GM12864 (cell line): ENCODE results near the gene MSI1.
"Not testable (repeated sequence)": the region's sequence is repeated elsewhere in the genome, so short reads cannot be mapped to it uniquely, and the experiment has no call there.

Source experiments
- DNase-seq: peaks from one replicate; pipeline ENCODE4 v3.0.0-alpha.2; 2011; ENCODE audit warnings: low read depth
- H3K4me3 ChIP-seq: 2 replicates; pipeline ENCODE4 v1.5.1; 2011; ENCODE audit warnings: mild to moderate bottlenecking, low read depth, low read length, control low read depth
- TF ChIP-seq, protein P1 (sequence below): IDR thresholded peaks from 2 replicates; pipeline ENCODE4 v1.5.1; 2011; ENCODE audit warnings: low read depth, mild to moderate bottlenecking, moderate library complexity, low read length, control low read depth, inconsistent platforms; ENCODE audit errors: missing control alignments

The MSI1 gene

DNA sequence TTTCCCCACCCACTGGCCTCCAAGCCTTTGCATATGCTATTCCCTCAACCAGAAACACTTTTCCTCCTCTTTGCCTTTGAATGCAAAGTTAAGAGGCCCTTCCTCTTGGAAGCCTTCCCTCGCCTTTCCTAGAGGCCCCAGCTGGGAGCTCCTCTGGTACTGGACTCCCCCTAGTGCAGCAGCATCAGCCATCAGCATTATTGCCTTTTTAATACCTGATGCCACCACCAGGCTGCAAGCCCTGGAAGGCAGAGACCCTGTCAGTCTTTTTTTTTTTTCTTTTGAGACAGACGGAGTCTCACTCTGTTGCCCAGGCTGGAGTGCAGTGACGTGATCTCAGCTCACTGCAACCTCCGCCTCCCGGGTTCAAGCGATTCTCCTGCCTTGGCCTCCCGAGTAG is 22.3 kb downstream of the MSI1 start:
- TF ChIP-seq, protein P1, sequence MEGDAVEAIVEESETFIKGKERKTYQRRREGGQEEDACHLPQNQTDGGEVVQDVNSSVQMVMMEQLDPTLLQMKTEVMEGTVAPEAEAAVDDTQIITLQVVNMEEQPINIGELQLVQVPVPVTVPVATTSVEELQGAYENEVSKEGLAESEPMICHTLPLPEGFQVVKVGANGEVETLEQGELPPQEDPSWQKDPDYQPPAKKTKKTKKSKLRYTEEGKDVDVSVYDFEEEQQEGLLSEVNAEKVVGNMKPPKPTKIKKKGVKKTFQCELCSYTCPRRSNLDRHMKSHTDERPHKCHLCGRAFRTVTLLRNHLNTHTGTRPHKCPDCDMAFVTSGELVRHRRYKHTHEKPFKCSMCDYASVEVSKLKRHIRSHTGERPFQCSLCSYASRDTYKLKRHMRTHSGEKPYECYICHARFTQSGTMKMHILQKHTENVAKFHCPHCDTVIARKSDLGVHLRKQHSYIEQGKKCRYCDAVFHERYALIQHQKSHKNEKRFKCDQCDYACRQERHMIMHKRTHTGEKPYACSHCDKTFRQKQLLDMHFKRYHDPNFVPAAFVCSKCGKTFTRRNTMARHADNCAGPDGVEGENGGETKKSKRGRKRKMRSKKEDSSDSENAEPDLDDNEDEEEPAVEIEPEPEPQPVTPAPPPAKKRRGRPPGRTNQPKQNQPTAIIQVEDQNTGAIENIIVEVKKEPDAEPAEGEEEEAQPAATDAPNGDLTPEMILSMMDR: no peak
- no peak overlapping the region for H3K4me3 ChIP-seq
- DNase-seq: no peak

DNA sequence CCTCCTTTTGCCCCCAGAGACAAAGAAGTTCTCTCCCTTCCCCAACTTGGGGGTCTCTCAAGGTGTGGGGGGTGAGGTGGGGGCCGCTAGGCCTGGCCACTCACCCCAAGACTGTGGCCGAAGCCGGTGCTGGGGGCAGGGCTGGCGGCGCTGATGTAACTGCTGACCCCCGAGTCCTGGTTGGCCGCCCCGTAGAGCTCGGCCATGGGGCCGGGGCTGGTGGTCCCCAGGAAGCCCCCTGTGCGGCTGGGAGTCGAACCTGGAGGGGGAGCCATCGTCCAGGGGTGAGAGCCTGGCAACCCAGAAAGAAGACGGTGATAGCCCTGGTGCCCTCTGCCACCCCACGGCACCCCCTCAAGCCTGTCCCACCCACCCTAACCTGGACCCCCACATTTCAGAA is 22.9 kb downstream of the MSI1 start:
- DNase-seq: no peak
- TF ChIP-seq, protein P1: no peak
- H3K4me3 ChIP-seq: no peak overlapping the region

DNA sequence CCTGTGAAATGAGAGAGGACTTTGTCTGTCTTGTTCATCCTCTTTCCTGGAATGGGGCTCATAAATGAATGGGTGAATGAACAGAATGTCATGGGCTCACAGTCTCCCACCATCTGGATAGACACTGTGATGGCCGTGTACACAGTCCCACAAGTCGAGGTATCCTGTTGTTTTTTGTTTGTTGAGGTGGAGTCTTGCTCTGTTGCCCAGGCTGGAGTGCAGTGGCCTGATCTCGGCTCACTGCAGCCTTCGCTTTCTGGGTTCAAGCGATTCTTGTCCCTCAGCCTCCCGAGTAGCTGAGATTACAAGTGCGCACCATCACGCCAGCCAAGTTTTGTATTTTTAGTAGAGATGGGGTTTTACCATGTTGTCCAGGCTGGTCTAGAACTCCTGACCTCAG is 25.3 kb downstream of the MSI1 start:
- TF ChIP-seq, protein P1: no peak
- H3K4me3 ChIP-seq: no peak overlapping the region
- DNase-seq: no peak

DNA sequence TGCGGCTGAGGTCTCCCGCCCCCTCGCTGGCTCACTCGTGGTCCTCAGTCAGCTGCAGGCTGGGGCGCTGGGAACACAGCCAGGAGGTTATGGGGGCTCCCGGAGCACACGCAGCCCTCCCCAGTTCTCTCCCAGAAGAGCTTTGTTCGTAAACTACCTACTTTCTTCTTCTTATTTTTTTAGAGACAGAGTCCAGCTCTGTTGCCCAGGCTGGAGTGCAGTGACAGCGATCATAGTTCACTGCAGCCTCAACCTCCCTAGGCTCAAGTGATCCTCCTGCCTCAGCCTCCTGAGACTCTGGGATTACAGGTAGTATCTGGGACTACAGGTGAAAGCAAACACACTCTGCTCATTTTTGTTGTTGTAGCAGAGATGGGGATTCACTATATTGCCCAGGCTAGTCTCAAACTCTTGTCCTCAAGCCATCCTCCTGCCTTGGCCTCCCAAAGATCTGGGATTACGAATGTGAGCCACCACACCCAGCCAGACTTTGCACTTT is 25.9 kb downstream of the MSI1 start:
- TF ChIP-seq, protein P1: no peak
- DNase-seq: no peak
- H3K4me3 ChIP-seq: no peak overlapping the region

DNA sequence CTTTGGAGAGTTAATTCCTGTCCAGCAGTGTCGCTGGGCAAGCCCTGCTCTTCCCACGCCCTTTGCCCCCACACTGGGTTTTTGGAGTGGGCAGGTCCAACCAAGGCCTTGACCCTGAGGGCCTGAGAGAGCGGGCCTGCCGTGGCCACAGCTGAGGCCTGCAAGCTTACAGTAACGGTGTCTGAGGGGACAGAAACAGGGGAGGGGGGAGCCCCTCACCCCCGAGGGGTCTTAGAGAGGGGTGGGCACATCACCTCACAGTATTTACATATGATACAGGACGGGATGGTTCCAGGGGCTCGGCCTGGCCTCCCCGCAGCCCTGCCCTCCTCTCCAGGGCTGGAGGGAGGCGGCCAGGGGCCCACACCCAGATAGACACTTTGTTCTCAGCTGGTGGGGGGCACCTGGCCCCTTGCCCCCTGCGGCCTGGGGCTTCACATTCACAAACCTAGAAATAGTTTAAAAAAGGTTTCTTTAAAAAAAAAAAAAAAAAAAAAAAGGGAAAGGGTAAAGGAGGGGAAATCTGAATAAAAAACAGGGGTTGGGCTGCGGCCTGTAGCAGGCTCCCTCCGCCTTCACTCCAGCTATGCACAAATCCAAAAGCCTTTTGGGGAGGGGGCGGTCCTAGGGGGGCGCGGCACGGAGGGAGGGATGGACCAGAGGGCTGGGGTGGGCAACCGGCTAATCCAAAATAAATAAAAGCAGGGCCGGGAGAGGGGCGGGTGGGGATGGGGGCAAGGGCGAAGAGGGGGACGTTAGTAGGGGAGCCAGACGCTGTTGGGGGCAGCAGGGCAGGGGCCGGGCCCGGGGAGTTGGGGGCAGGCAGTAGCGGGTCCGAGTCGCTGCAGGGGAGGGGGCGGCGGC is 26.6 kb downstream of the MSI1 start:
- no peak for DNase-seq
- no peak overlapping the region for H3K4me3 ChIP-seq
- TF ChIP-seq, protein P1: no peak

DNA sequence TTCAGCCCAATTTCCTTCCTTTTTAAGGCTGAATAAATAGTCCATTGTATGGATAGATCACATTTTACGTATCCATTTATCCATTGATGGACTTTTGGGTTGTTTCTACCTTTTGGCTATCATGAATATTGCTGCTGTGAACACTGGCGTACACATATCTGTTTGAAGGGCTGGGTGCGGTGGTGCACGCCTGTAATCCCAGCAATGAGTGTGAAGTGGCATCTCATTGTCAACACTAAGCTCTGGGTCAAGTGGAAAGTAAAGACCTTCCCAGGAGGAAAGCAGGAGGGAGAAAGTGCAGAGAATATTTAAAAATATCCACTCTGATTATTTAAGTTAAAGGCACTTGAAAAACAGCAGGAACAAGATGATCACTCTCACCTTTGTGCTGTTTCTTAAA is 29.7 kb downstream of the MSI1 start:
- H3K4me3 ChIP-seq: no peak overlapping the region
- DNase-seq: no peak
- TF ChIP-seq, protein P1: no peak

DNA sequence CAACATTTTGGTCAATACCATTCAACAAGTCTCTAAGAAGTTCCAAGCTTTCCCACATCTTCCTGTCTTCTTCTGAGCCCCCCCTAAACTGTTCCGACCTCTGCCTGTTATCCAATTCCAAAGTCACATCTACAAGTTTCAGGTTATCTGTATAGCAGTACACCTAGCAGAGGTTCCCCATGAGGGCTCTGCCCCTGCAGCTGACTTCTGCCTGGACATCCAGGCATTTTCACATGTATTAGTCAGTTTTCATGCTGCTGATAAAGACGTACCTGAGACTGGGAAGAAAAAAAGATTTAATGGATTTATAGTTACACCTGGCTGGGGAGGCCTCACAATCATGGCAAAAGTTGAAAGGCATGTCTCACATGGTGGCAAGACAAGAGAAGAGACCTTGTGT is 31.2 kb downstream of the MSI1 start:
- H3K4me3 ChIP-seq: no peak overlapping the region
- DNase-seq: no peak
- TF ChIP-seq, protein P1: no peak

DNA sequence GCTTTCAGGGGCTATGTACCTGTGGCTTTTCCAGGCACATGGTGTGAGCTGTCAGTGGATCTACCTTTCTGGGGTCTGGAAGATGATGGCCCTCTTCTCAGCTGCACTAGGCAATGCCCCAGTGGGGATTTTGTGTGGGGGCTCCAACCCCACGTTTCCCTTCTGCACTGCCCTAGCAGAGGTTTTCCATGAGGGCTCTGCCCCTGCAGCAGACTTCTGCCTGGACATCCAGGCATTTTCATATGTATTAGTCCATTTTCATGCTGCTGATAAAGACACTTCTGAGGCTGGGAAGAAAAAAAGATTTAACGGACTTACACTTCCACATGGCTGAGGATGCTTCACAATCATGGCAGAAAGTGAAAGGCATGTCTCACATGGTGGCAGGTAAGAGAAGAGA is 32.6 kb downstream of the MSI1 start:
- DNase-seq, H3K4me3 ChIP-seq: not testable (repeated sequence)
